Mesodermal cell (in vitro differentiated cells): ENCODE measurements around the gene TPRN.
"Not testable (repeated sequence)": the region's sequence is repeated elsewhere in the genome, so short reads cannot be mapped to it uniquely, and the experiment has no call there.

Source experiments
- H3K27ac ChIP-seq: 2 replicates; pipeline ENCODE4 v1.7.0; 2013; ENCODE audit warnings: mild to moderate bottlenecking, low read depth, low read length, moderate library complexity; ENCODE audit not compliant: severe bottlenecking
- H3K36me3 ChIP-seq: 2 replicates; pipeline ENCODE4 v1.7.1; 2013; ENCODE audit warnings: mild to moderate bottlenecking, low read length, moderate library complexity; ENCODE audit not compliant: control insufficient read depth, insufficient read depth
- H3K4me1 ChIP-seq: one replicate; pipeline ENCODE4 v1.7.1; 2013; ENCODE audit warnings: mild to moderate bottlenecking, low read length; ENCODE audit not compliant: insufficient read depth, control insufficient read depth, poor library complexity, severe bottlenecking
- H3K4me3 ChIP-seq: 2 replicates; pipeline ENCODE4 v1.7.0; 2013; ENCODE audit warnings: low read length, control low read depth, mild to moderate bottlenecking; ENCODE audit not compliant: insufficient read depth, poor library complexity, severe bottlenecking; ENCODE audit errors: extremely low read depth
- H3K9me3 ChIP-seq: 2 replicates; pipeline ENCODE4 v1.7.1; 2013; ENCODE audit warnings: mild to moderate bottlenecking, low read length, moderate library complexity; ENCODE audit not compliant: control insufficient read depth
- WGBS, 2 experiments: methylation state at CpG; one replicate each; pipeline ENCODE4 v1.1.5; 2013; ENCODE audit warnings: missing lambda C conversion rate in 2 of 2; ENCODE audit not compliant: insufficient coverage in 2 of 2; 5-methylcytosine and 5-hydroxymethylcytosine counted together

The TPRN gene

GRCh38 chr9:137241490-137242268 is 41.1 kb upstream of the TPRN start:
- peaks cover 10% of the 10 kb centered on the region for H3K4me1 ChIP-seq
- peak overlapping the region; percentile 67 for H3K27ac ChIP-seq
- no peaks in the 10 kb centered on the region for H3K9me3 ChIP-seq
- H3K4me3 ChIP-seq: peak overlapping the region; percentile 93
- 2 to 6% methylated on average over 39 to 71 of the region's 83 CpGs for WGBS, 2 experiments
- H3K36me3 ChIP-seq: peaks cover 27% of the 10 kb centered on the region

GRCh38 chr9:137240841-137241489 is 40.4 kb upstream of the TPRN start, which contains the start of gene TUBB4B:
Gene TUBB4B (plus strand): TSS chr9:137241287. CDS start chr9:137241361, 74 bp downstream.
- WGBS, 2 experiments: 0 to 1% methylated on average over 48 to 62 of the region's 67 CpGs
- Histone ChIP-seq H3K4me1 (peaks cover 12% of the 10 kb centered on the region), H3K4me3 (peak within 1 kb of the TSS; percentile 93), H3K36me3 (peaks cover 27% of the 10 kb centered on the region), H3K27ac (peak within 1 kb of the TSS; percentile 91), H3K9me3 (no peaks in the 10 kb centered on the region)

GRCh38 chr9:137240318-137240840 is 39.8 kb upstream of the TPRN start:
- Histone ChIP-seq H3K27ac (peak overlapping the region; percentile 91), H3K4me3 (peak overlapping the region; percentile 71), H3K36me3 (peaks cover 27% of the 10 kb centered on the region), H3K4me1 (peaks cover 12% of the 10 kb centered on the region), H3K9me3 (no peaks in the 10 kb centered on the region)
- 0% methylated on average over 32 to 42 of the region's 58 CpGs for WGBS, 2 experiments

- H3K27ac ChIP-seq: peak overlapping the region; percentile 91
- 82 to 83% methylated on average over 4 to 9 of the region's 27 CpGs for WGBS, 2 experiments
- H3K36me3 ChIP-seq: peaks cover 27% of the 10 kb centered on the region
- H3K4me1 ChIP-seq: peaks cover 12% of the 10 kb centered on the region
- H3K4me3 ChIP-seq: peak overlapping the region; percentile 71
- H3K9me3 ChIP-seq: not testable (repeated sequence)
These were observed 39.1 kb upstream of the TPRN start for GRCh38 chr9:137239541-137240200.

- Histone ChIP-seq H3K9me3 (no peaks in the 10 kb centered on the region), H3K4me3 (no peak overlapping the region), H3K4me1 (peaks cover 12% of the 10 kb centered on the region), H3K27ac (no peak overlapping the region), H3K36me3 (peaks cover 16% of the 10 kb centered on the region)
- WGBS, 2 experiments: 78 to 83% methylated on average over 11 of the region's 13 CpGs
These were observed 37.5 kb upstream of the TPRN start for GRCh38 chr9:137237759-137238726.

GRCh38 chr9:137236936-137237421 is 36.4 kb upstream of the TPRN start:
- H3K4me3 ChIP-seq: no peak overlapping the region
- no peaks in the 10 kb centered on the region for H3K9me3 ChIP-seq
- peaks cover 5% of the 10 kb centered on the region for H3K36me3 ChIP-seq
- 71 to 75% methylated on average over 9 to 10 of the region's 11 CpGs for WGBS, 2 experiments
- H3K4me1 ChIP-seq: peaks cover 5% of the 10 kb centered on the region
- no peak overlapping the region for H3K27ac ChIP-seq

GRCh38 chr9:137236238-137236935 is 35.8 kb upstream of the TPRN start:
- Histone ChIP-seq H3K9me3 (no peaks in the 10 kb centered on the region), H3K4me1 (peaks cover 5% of the 10 kb centered on the region), H3K27ac (no peak overlapping the region), H3K4me3 (no peak overlapping the region), H3K36me3 (no peaks in the 10 kb centered on the region)
- 34 to 39% methylated on average over 28 to 29 of the region's 31 CpGs for WGBS, 2 experiments

- Histone ChIP-seq H3K9me3 (no peaks in the 10 kb centered on the region), H3K27ac (no peak overlapping the region), H3K4me3 (no peak overlapping the region), H3K4me1 (peaks cover 5% of the 10 kb centered on the region), H3K36me3 (no peaks in the 10 kb centered on the region)
- WGBS, 2 experiments: 84 to 88% methylated on average over 31 to 32 of the region's 35 CpGs
These were observed 35.1 kb upstream of the TPRN start for GRCh38 chr9:137235424-137236237.
